Colonic mucosa (tissue), 4 donors: ENCODE results near the gene TAT. TPM values are rescaled to one million over a fixed set of nuclear protein-coding genes. Genes with fewer than 3 reads are reported as not detected.
"Not testable (repeated sequence)": the region's sequence is repeated elsewhere in the genome, so short reads cannot be mapped to it uniquely, and the experiment has no call there.

Experiments
- DNase-seq: peaks from one replicate; pipeline ENCODE4 v3.0.0-alpha.2; 2020
- H3K27ac ChIP-seq: fragments of 200-600 bp; one replicate; pipeline ENCODE4 v1.8.0; 2021
- H3K27me3 ChIP-seq: fragments of 200-600 bp; one replicate; pipeline ENCODE4 v1.8.0; 2021
- H3K36me3 ChIP-seq: fragments of 200-600 bp; one replicate; pipeline ENCODE4 v1.8.0; 2021
- H3K4me1 ChIP-seq: fragments of 200-600 bp; one replicate; pipeline ENCODE4 v1.8.0; 2021; ENCODE audit warnings: mild to moderate bottlenecking
- H3K4me3 ChIP-seq: fragments of 200-600 bp; one replicate; pipeline ENCODE4 v1.8.0; 2021
- H3K9ac ChIP-seq, 2 donors: one replicate each; pipeline ENCODE4 v1.7.0; 2013; ENCODE audit warnings: control low read depth in 2 of 2, low read depth in 2 of 2, low read length in 2 of 2
- H3K9me3 ChIP-seq: fragments of 200-600 bp; one replicate; pipeline ENCODE4 v1.8.0; 2021
- intact Hi-C: fragments of 100-400 bp; cut with DNase I; formaldehyde crosslinking; loops from one replicate; pipeline ENCODE4 v1.14.1; 2022
- total RNA-seq, 2 donors: library from RNA; stranded (reverse); fragmentation: NEBNext Ultra II Directional in 1 of 2; extraction: Animal tissue kit (Norgen Biotek cat#: 25700) in 1 of 2; gene quantifications; one replicate each; pipeline ENCODE4 v1.2.1, GENCODE V29; 2021
- TF ChIP-seq, protein P1 (sequence below): fragments of 200-600 bp; IDR thresholded peaks from one replicate; pipeline ENCODE4 v1.8.0; 2022; ENCODE audit warnings: antibody characterized with exemption, mild to moderate bottlenecking
- donor health status: healthy.
- donor health status: DM: no; HTN: no; CAD: no.
- donor health status: DM: no; HTN: no; CAD: no.

Gene TAT
- total RNA-seq, 2 donors from 2014 or later, result 0.64 to 2.2 TPM

- intact Hi-C loops, result no loop called here
- Histone ChIP-seq H3K9ac (no peak overlapping the region), H3K4me3 (no peak overlapping the region), H3K4me1 (no peaks in the 10 kb centered on the region), H3K36me3 (no peaks in the 10 kb centered on the region), H3K9me3 (no peaks in the 10 kb centered on the region), H3K27me3 (no peaks in the 10 kb centered on the region), H3K27ac (no peak overlapping the region)
- DNase-seq, result no peak
- TF ChIP-seq, protein P1, sequence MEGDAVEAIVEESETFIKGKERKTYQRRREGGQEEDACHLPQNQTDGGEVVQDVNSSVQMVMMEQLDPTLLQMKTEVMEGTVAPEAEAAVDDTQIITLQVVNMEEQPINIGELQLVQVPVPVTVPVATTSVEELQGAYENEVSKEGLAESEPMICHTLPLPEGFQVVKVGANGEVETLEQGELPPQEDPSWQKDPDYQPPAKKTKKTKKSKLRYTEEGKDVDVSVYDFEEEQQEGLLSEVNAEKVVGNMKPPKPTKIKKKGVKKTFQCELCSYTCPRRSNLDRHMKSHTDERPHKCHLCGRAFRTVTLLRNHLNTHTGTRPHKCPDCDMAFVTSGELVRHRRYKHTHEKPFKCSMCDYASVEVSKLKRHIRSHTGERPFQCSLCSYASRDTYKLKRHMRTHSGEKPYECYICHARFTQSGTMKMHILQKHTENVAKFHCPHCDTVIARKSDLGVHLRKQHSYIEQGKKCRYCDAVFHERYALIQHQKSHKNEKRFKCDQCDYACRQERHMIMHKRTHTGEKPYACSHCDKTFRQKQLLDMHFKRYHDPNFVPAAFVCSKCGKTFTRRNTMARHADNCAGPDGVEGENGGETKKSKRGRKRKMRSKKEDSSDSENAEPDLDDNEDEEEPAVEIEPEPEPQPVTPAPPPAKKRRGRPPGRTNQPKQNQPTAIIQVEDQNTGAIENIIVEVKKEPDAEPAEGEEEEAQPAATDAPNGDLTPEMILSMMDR, result no peak
These were observed 17.2 kb upstream of the TAT start for GRCh38 chr16:71594000-71594646.

DNA sequence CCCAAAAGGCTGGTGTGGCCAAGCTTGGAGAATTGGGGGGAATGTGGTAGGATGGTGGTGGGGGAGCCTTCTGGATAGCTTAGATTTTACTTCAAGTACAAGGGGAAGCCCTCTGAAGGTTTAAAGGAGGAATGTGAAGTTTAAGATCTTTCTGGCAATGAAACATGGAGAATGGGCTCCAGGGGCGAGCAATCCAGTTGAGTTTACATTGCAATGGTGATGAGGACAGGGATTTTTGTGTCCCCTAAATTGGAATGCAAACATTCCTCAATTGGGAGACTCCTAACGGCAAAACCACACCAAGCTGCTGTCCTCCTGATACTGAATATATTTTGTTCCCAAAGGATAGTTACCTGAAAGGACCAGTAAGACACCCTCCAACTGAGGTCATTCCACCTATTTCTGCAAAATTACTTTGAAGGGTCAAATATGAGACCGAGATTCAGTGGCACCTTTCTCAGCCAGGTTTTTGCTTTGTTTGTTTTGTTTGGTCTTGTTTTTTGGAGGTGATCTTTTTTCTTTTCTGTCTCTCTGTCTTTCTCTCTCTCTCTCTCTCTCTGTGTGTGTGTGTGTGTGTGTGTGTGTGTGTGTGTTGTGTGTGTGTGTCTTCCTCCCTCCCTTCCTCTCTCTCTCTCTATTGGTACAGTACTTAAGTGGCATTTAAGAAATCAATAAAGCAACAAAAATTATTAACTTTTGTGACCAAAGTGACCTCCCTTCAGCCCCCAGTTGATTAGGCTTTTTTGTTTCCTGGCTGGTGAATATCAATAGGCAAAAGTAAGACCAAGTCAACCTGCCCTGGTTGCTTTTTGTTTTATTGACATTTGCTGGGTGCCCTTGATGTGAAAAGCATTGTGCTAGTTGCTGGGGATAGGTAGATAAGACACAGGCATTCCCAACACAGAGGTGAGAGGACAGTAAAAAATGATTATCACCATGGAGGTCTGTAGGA lies 16.4 kb upstream of the TAT start:
- no peak overlapping the region for H3K4me3 ChIP-seq
- intact Hi-C loops, result no loop called here
- no peaks in the 10 kb centered on the region for H3K4me1 ChIP-seq
- H3K9me3 ChIP-seq, result no peaks in the 10 kb centered on the region
- no peaks in the 10 kb centered on the region for H3K36me3 ChIP-seq
- DNase-seq, result no peak
- no peak overlapping the region for H3K27ac ChIP-seq
- TF ChIP-seq, protein P1, result no peak
- no peak overlapping the region for H3K9ac ChIP-seq
- H3K27me3 ChIP-seq, result no peaks in the 10 kb centered on the region

- TF ChIP-seq, protein P1, result no peak
- Histone ChIP-seq H3K4me3 (no peak overlapping the region), H3K9ac (no peak overlapping the region), H3K27ac (no peak overlapping the region), H3K4me1 (no peaks in the 10 kb centered on the region), H3K9me3 (no peaks in the 10 kb centered on the region), H3K27me3 (no peaks in the 10 kb centered on the region), H3K36me3 (no peaks in the 10 kb centered on the region)
- DNase-seq, result no peak
- intact Hi-C loops, result no loop called here
These were observed 15.0 kb upstream of the TAT start for GRCh38 chr16:71591917-71592316.

GRCh38 chr16:71590584-71590983 lies 13.7 kb upstream of the TAT start:
- no peaks in the 10 kb centered on the region for H3K4me1 ChIP-seq
- H3K9me3 ChIP-seq, result no peaks in the 10 kb centered on the region
- intact Hi-C loops, result no loop called here
- TF ChIP-seq, protein P1, result no peak
- no peak overlapping the region for H3K9ac ChIP-seq
- H3K4me3 ChIP-seq, result no peak overlapping the region
- DNase-seq, result no peak
- no peak overlapping the region for H3K27ac ChIP-seq
- no peaks in the 10 kb centered on the region for H3K36me3 ChIP-seq
- no peaks in the 10 kb centered on the region for H3K27me3 ChIP-seq

- H3K4me3 ChIP-seq, intact Hi-C loops, H3K36me3 ChIP-seq, DNase-seq, H3K27ac ChIP-seq, H3K9ac ChIP-seq, H3K9me3 ChIP-seq, H3K27me3 ChIP-seq, H3K4me1 ChIP-seq: not testable (repeated sequence)
These were observed 13.2 kb upstream of the TAT start for GRCh38 chr16:71590071-71590470.

GRCh38 chr16:71589334-71589733 lies 12.4 kb upstream of the TAT start:
- H3K36me3 ChIP-seq, DNase-seq, H3K4me3 ChIP-seq, H3K27me3 ChIP-seq, H3K9ac ChIP-seq, intact Hi-C loops, H3K4me1 ChIP-seq, H3K9me3 ChIP-seq, H3K27ac ChIP-seq: not testable (repeated sequence)
